SK-MEL-5 (cell line): ENCODE measurements around the gene ABHD3. TPM values are rescaled to one million over a fixed set of nuclear protein-coding genes. Genes with fewer than 3 reads are reported as not detected.
"Not testable (repeated sequence)": the region's sequence is repeated elsewhere in the genome, so short reads cannot be mapped to it uniquely, and the experiment has no call there.

Source experiments
- DNase-seq: peaks from one replicate; pipeline ENCODE4 v3.0.0-alpha.2; 2016; ENCODE audit warnings: low read depth, low spot score
- in situ Hi-C: cut with HindIII; loops from 2 replicates; pipeline ENCODE4 v1.10.0; 2016; ENCODE audit warnings: low sequenced_read_pairs, high pct_unique_total_duplicates, low pct_unique_long_range_greater_than_20kb
- polyA plus RNA-seq, 2 experiments: library from polyadenylated mRNA; depleted of rRNA; stranded (reverse); fragments of >200 nt; gene quantifications; 2 replicates each; pipeline ENCODE4 v1.2.3, GENCODE V29; 2015
- total RNA-seq: library from RNA; depleted of rRNA; stranded (reverse); fragments of >200 nt; shearing (Covaris generic); gene quantifications from 2 replicates; pipeline ENCODE4 v1.2.3, GENCODE V29; 2014; rRNA removed

The ABHD3 gene, protein sequence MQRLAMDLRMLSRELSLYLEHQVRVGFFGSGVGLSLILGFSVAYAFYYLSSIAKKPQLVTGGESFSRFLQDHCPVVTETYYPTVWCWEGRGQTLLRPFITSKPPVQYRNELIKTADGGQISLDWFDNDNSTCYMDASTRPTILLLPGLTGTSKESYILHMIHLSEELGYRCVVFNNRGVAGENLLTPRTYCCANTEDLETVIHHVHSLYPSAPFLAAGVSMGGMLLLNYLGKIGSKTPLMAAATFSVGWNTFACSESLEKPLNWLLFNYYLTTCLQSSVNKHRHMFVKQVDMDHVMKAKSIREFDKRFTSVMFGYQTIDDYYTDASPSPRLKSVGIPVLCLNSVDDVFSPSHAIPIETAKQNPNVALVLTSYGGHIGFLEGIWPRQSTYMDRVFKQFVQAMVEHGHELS
- 21.9 and 25.8 TPM in 2 replicates for total RNA-seq
- 35.8 and 38.9 TPM in 2 replicates for polyA plus RNA-seq (2015; cell fraction: cytosol; rRNA removed)
- polyA plus RNA-seq (2015; cell fraction: nucleus; rRNA removed), result 46.0 and 50.5 TPM in 2 replicates

DNA sequence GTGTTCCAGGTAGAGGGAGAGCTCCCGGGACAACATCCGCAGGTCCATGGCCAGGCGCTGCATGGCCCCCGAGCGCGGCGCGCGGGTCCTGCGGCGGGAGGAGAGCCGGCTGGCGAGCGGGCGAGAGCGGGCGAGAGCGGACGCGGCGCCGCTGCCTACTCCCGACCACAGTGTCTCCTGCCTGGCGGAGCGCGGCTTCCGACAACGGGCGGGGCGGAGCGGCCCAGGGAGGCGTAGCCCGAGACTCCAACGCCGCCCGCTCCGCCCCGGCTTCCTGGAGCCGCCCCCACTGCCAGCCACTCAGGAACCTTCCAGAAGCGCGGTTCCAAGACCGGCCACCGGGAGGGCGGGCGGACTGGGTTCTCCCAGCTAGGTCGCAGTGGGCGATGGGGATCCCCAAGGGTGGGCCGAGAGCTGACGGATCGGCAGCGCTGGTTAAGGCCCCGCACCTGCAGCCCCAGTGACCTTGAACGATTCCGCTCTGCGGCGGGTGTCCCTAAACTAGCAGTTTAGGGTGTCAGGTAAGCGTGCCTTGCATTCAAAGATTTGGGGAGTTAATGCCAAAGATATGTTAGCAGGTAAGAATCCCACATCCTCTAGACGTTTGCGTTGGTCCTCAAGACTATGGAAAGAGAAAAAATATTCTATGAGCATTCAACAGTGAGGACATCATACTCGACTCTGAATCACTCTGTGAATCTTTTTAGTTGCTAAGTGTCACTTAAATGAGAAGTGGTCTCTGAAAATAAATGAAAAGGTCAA is at the start of gene ABHD3:
Gene ABHD3, minus strand, starts transcription at position 172 of the 762 bp plus-strand sequence. Its CDS starts 109 bp downstream, at position 63.
- in situ Hi-C loops, result no loop called here
- DNase-seq, result peak; percentile 87

DNA sequence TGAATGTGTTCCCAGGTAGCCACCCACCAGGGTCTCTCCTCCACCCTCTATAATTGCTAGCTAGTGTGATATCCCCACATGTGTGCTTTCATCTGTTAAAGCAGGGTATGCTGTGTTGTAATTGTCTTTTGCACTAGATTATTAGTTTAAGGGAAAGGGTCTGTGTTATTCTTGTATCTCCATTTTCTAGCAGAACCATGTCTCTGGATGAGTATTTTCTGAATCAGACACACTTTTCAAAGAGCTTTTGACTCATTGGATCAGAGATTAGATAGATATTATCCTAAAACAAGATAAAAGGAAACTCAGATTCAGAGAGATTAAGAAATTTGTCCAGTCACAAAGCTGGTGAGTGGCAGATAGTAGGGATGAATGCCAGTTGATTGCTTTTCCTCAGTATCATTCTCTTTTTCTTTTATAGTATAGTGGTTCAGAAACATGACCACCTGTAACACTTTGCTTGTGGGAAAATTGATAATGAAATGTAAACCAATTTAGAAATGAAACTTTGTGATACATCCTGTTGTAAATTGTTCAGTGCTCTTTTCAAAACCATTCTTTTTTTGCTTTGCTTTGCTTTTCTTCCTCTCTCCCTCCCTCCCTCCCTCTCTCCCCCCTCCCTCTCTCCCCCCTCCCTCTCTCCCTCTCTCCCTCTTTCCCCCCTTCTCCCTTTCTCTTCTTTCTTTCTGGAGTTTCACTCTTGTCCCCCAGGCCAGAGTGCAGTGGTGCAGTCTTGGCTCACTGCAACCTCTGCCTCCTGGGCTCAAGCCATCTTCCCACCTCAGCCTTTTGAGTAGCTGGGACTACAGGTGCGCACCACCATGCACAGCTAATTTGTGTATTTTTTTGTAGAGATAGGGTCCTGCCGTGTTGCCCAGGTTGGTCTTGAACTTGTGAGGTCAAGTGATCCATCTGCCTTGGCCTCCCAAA is 43.5 kb upstream of the ABHD3 start:
- DNase-seq, result no peak
- in situ Hi-C loops, result no loop called here

DNA sequence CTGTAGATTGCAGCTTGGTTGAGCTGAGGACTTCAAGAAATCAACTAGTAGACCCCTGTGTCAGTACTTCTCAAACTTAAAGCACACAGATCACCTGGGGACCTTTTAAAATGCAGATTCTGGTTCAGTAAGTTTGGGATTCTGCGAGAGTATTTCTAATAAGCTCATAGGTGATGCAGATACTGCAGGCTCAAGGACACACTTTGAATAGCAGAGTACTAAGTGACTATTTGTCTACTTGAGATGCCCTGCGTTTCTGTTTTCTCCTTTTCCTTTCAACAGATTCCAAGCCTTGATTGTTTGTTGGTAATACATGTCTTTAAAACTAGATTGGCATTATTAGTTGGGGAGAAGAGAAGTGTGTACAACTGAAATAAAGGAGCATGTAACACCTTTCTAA is 42.7 kb upstream of the ABHD3 start:
- no peak for DNase-seq
- in situ Hi-C loops, result no loop called here

DNA sequence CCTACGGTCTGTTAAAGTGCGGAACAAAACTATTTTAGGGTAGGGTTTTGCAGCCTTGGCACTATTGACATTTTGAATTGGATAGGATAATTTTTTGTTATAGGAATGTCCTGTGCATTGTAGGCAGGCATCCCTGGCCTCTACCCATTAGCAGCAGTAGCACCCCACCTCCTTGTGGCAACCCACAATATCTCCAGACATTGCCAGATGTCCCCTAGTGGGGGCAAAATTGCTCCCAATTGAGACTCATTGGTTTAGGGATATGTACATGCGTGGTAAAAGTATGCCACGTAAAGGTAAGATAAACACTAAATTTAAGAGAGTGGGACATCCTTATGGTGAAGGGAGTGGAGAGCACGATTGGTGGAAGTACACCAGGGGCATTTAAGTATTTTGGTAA is 40.7 kb upstream of the ABHD3 start:
- no peak for DNase-seq
- in situ Hi-C loops, result no loop called here

DNA sequence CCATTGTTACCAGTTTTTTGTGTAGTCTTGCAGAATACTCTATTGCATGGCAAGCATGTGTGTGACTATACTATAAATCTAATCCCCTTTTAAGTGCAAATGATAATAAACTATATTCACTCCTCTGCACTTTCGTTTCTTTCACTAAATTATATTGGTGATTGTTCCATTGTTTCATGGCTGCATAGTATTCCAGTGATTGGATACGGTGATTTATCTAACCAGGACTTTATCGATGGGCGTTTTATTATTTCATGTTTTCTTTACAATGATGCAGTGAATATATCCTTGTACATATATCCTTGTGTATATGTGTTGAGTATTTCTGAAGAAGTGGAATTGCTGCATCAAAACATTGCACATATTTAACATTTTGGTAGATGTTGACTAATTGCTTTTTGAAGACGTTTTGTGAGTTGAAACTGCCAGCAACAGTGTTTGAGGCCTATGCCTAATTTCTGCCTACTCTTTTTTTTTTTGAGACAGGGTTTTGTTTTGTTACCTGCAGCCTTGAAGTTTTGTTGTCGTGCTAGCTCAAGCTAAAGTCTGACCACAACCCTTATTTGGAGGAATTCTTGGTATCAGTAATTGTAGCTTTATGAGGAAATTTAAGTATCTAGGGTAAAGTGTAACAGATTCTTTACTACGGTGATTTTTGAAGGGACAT is 38.7 kb upstream of the ABHD3 start:
- no peak for DNase-seq
- in situ Hi-C loops, result no loop called here

DNA sequence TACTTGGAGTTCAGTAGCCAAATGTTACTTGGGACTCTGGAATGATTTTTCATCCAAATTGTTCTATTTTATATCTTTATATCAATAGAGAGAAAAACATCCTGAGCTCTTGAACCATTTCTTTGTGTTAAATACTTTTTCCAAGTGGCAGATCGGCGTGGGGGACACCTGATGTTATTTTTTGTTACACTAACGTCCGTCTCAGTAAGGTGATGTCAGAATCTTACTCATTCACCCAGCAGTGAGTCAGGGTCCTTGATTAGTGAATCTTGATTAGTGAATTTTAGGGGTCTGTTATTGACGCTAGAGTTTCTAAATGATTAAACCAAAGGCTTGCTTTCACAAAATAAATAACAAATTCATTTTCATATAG is 37.7 kb upstream of the ABHD3 start:
- no peak for DNase-seq
- in situ Hi-C loops, result no loop called here

DNA sequence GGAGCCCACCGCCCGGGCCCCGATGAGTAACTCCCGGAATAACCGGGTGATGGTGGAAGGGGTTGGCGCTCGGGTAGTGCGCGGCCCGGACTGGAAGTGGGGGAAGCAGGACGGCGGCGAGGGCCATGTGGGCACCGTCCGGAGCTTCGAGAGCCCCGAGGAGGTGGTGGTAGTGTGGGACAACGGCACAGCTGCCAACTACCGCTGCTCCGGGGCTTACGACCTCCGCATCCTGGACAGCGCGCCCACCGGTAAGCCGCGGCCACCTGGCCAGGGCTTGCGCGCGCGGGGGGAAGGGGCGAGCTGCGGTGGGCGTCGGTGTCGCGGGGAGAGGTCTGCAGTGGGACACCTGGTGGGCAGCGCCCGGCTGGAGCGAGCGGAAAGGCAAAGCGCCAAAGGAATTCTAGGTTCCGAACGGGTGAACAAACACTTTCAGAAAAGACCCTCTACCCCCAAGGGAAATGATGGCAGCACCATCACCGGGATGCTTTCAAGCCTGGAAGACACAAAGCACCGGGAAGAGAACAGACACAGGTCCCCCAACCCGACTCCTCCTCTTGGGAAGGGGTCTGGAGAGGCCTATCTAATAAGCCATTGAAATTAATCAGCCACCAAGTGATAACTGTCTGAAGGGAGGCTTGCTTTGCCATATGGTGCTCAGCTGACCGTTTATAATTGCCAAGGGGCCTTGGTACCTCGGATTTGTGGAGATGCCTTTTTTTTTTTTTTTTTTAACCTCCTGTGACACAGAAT is 37.2 kb upstream of the ABHD3 start:
- in situ Hi-C loops, result no loop called here
- peak; percentile 13 for DNase-seq

DNA sequence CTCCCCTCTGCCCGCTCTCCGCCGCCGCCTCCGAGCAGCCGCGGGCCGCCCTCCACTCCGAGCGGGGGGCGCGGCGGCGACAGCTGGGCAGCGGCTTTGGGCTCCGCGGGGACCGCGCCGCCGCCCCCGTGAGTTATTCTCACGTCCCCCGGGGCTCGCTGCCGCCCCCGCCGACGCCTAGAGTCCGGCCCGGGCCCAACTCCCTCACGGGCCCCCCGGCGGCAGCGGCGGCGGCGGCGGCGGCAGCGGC is 36.7 kb upstream of the ABHD3 start:
- DNase-seq, result no peak
- in situ Hi-C loops, result no loop called here

DNA sequence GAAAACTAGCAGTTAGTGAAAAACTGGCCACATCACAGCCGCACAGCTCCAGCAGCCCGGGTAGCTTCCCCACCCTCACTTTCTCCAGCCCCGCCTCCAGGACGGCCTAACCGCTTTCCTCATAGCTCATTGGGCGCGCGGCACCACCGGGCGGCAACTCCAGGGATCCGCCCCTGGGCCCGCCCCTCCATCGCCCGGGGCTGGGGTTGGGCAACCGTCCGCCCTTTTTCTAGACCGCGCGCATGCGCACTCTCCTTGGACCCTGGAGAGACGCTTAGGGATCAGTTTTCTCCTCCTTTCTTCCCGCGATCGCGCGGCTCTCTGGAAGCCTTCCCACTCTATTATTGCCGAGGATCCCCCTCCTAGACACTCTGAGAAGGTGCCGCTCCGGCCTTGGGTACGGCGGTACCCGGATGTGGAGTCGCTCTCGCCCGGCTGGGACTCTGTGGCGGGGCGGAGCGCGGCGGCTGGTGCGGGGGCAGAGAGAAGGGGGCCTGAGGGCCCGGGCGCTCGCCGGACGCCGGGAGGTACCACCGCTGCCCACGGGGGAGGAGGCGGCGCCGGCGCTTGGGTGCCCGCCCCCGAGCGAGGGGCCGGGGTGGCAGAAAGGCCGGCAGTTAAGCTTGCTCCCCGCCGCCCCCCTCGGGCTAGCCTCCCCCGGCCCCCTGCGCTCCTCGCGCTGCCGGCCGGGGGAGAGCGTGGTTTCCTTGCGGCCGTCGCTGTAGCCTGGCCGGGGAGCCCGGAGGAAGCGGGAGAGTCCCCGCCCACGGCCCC is 36.2 kb upstream of the ABHD3 start, which contains the start of gene MIB1:
Gene MIB1, plus strand, starts transcription at position 255 of the 774 bp plus-strand sequence. CDS start 792 bp downstream, outside the sequence.
- DNase-seq, result peak; percentile 94
- in situ Hi-C loops, result no loop called here

DNA sequence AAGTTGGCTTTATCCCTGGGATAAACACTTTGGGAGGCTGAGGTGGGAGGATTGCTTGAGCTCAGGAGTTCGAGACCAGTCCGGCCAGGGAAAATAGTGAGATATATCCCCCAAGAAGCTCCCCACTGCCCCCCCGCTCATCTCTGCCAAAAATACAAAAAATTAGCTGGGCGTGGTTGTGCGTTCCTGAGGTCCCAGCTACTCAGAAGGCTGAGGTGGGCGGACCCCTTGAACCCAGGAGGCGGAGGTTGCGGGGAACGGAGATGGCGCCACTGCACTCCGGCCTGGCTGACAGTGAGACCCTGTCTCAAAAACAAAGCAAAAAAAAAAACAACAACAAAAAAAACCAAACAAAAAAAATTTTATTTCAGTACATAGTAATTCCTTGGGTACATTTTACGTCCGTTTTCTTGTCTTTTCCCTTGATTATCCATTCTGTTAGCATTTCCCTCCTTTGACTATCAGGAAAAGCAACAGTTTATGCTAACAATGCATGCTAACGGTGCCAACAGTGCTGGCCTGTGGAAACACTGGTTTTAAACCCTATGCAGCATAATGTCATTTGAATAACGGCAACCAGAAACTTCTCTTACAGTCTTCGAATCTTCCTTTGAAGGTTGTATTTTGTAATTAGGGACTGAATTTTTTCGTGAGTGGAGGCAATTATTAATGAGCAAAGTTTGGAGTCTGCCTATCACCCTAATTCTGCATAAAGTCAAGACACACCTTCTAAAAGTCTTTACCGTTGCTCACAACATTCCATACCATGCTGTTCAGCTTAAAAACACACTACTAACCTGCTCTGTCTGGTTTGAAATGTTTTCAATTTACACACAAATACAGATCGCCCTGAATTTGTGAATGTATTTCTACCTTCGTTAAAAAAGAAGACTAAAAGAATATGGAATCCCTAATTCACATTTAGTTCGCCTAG is 35.3 kb upstream of the ABHD3 start:
- DNase-seq, result no peak
- in situ Hi-C loops, result no loop called here

DNA sequence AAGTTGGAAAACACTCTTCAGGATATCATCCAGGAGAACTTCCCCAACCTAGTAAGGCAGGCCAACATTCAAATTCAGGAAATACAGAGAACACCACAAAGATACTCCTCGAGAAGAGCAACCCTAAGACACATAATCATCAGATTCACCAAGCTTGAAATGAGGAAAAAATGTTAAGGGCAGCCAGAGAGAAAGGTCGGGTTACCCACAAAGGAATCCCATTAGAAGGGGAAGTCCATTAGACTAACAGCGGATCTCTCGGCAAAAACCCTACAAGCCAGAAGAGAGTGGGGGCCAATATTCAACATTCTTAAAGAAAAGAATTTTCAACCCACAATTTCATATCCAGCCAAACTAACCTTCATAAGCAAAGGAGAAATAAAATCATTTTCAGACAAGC is 32.4 kb upstream of the ABHD3 start:
- DNase-seq, in situ Hi-C loops: not testable (repeated sequence)

DNA sequence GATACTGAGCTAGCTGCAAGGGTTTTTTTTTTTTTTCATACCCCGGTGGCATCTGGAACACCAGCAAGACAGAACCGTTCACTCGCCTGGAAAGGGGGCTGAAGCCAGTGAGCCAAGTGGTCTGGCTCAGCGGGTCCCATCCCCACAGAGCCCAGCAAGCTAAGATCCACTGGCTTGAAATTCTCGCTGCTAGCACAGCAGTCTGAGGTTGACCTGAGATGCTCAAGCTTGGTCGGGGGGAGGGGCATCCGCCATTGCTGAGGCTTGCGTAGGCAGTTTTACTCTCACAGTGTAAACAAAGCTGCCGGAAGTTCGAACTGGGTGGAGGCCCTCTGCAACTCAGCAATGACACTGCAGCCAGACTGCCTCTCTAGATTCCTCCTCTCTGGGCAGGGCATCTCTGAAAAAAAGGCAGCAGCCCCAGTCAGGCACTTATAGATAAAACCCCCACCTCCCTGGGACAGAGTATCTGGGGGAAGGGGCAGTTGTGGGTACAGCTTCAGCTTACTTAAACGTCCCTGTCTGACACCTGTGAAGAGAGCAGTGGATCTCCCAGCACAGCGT is 31.0 kb upstream of the ABHD3 start:
- no peak for DNase-seq
- in situ Hi-C loops, result no loop called here

DNA sequence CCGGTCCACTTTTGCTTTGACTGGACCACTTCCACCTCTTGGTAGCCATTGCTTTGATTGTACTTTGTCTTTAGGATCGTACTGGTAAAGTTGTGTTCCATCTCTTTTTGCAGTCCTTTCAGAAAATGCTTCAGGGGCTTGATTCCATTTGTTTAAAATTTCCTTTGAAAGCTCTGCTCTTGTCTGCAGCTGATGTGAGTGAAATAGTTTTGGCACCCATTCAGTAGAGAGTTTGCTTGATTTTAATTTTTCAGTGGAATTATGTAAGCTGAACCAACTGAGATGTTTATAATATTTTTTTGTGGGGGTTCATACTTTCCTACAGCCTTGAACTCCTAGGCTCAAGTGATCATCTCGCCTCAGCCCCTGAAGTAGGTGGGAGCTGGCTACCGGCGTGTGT is 28.4 kb upstream of the ABHD3 start:
- in situ Hi-C loops, result no loop called here

DNA sequence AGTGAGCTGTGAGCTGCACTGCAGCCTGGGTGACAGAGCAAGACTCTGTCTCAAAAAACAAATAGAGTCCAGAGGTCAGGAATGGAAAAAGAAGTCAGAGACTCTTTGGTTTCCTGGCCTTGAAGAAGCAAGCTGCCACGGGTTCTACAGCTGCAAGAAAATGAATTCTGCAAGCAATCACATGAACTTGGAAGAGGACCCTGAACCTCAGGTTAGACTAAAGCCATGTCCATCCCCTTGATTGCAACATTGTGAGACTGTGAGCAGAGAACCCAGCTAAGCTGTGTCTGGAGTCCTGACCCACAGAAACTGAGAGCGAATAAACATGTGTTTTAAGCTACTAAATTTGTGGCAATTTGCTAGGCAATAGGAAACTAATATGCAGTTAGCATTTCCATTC is 23.1 kb upstream of the ABHD3 start:
- in situ Hi-C loops, result no loop called here
- DNase-seq, result no peak

More for the DNA sequence above, 28.4 kb upstream of the ABHD3 start:
- no peak for DNase-seq

DNA sequence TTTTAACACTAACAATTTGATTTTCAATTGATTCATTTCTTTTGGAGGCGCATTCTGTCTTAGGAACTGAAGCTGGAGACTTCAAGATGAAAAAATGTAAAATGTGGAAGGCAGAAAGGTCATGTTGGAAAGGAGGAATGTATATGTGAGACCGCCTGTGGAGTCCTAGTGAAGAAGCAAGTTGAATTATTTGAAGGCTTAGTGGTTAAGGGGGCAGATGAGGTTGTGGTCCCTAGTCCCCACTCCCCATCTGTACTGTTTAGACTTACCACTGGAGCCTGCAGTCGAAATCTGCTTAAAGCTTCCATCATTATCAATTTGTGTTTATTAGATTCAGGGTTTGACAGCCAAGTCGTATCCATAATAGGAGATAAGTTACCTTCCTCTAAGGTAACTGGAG is 20.6 kb upstream of the ABHD3 start:
- in situ Hi-C loops, result no loop called here

More for the DNA sequence above, 20.6 kb upstream of the ABHD3 start:
- no peak for DNase-seq
